WTC11 (cell line): Measurements from ENCODE around the gene FCHSD1. TPM values are rescaled to one million over a fixed set of nuclear protein-coding genes. Genes with fewer than 3 reads are reported as not detected.

Experiments used
- ATAC-seq: fragments of 200-7000 bp; cut with Tn5 transposase; 2 replicates; pipeline ENCODE4 v1.10.0; 2021; ENCODE audit warnings: mild to moderate bottlenecking, moderate library complexity
- CTCF ChIA-PET: fragments of 300-600 bp; sonication (Branson Sonifier 250); formaldehyde crosslinking; loops from one replicate; lab custom pipeline; 2021; ENCODE audit warnings: antibody characterized with exemption; lab: Charles Lee
- POLR2A ChIA-PET: fragments of 350-600 bp; sonication (Branson Sonifier 250); formaldehyde crosslinking; loops from one replicate; lab custom pipeline; 2021; ENCODE audit warnings: antibody characterized with exemption; lab: Charles Lee
- DNase-seq: peaks from one replicate; pipeline ENCODE4 v3.0.0; 2021; ENCODE audit warnings: low spot score
- H3K27ac Mint-ChIP-seq: 2 replicates; pipeline ENCODE4 v1.8.0; 2021; ENCODE audit warnings: mixed read lengths
- H3K27me3 Mint-ChIP-seq: 2 replicates; pipeline ENCODE4 v1.8.0; 2021; ENCODE audit warnings: low read depth, mild to moderate bottlenecking, moderate library complexity, mixed read lengths
- H3K36me3 Mint-ChIP-seq: 2 replicates; pipeline ENCODE4 v1.8.0; 2021; ENCODE audit warnings: mixed read lengths
- H3K4me1 Mint-ChIP-seq: 2 replicates; pipeline ENCODE4 v1.8.0; 2022; ENCODE audit warnings: mixed read lengths
- H3K4me3 Mint-ChIP-seq: 2 replicates; pipeline ENCODE4 v1.8.0; 2021; ENCODE audit warnings: mild to moderate bottlenecking, moderate library complexity, mixed read lengths
- H3K9me3 Mint-ChIP-seq: 2 replicates; pipeline ENCODE4 v1.8.0; 2021; ENCODE audit warnings: mixed read lengths
- ARID4B ChIP-seq: sonication (generic); formaldehyde crosslinking; IDR thresholded peaks from 2 replicates; pipeline ENCODE4 v1.8.0; 2023; ENCODE audit warnings: missing genetic modification reagents, mild to moderate bottlenecking, borderline replicate concordance
- EMX1 ChIP-seq: fragments of 250-450 bp; sonication (Bioruptor Pico); IDR thresholded peaks from 2 replicates; pipeline ENCODE4 v1.8.0; 2021; ENCODE audit warnings: mild to moderate bottlenecking
- GRHL2 ChIP-seq: fragments of 250-450 bp; sonication (Bioruptor Pico); IDR thresholded peaks from 2 replicates; pipeline ENCODE4 v1.8.0; 2022; ENCODE audit warnings: mild to moderate bottlenecking, moderate library complexity; ENCODE audit not compliant: insufficient replicate concordance, severe bottlenecking
- IRF2 ChIP-seq: sonication (generic); formaldehyde crosslinking; IDR thresholded peaks from 2 replicates; pipeline ENCODE4 v1.8.0; 2022; ENCODE audit warnings: low read depth, missing genetic modification reagents, borderline replicate concordance
- NFATC4 ChIP-seq: fragments of 250-450 bp; sonication (Bioruptor Pico); IDR thresholded peaks from 2 replicates; pipeline ENCODE4 v1.9.0; 2021; ENCODE audit warnings: mild to moderate bottlenecking
- PRRX2 ChIP-seq: fragments of 250-450 bp; sonication (Bioruptor Pico); IDR thresholded peaks from 2 replicates; pipeline ENCODE4 v1.8.0; 2021; ENCODE audit warnings: mild to moderate bottlenecking
- SOX15 ChIP-seq: fragments of 250-450 bp; sonication (Bioruptor Pico); IDR thresholded peaks from 2 replicates; pipeline ENCODE4 v1.9.0; 2021; ENCODE audit warnings: mild to moderate bottlenecking
- SP1 ChIP-seq: sonication (generic); formaldehyde crosslinking; conservative IDR thresholded peaks from 2 replicates; pipeline ENCODE4 v1.8.1; 2022; ENCODE audit warnings: missing genetic modification reagents
- TCF7 ChIP-seq: sonication (generic); formaldehyde crosslinking; IDR thresholded peaks from 2 replicates; pipeline ENCODE4 v1.8.0; 2022; ENCODE audit warnings: mild to moderate bottlenecking, low read depth, missing genetic modification reagents, moderate library complexity
- TEAD1 ChIP-seq: sonication (generic); formaldehyde crosslinking; IDR thresholded peaks from 2 replicates; pipeline ENCODE4 v1.8.0; 2022; ENCODE audit warnings: mild to moderate bottlenecking, missing genetic modification reagents
- TP53 ChIP-seq: sonication (generic); formaldehyde crosslinking; IDR thresholded peaks from 2 replicates; pipeline ENCODE4 v1.8.1; 2023; ENCODE audit warnings: mild to moderate bottlenecking, missing genetic modification reagents
- ZBTB43 ChIP-seq: sonication (generic); formaldehyde crosslinking; IDR thresholded peaks from 2 replicates; pipeline ENCODE4 v1.8.1; 2023; ENCODE audit warnings: mild to moderate bottlenecking, missing genetic modification reagents
- ZNF138 ChIP-seq: sonication (generic); formaldehyde crosslinking; conservative IDR thresholded peaks from 2 replicates; pipeline ENCODE4 v1.8.1; 2022; ENCODE audit warnings: mild to moderate bottlenecking, moderate library complexity, missing genetic modification reagents
- ZNF219 ChIP-seq: sonication (generic); formaldehyde crosslinking; IDR thresholded peaks from 2 replicates; pipeline ENCODE4 v1.8.0; 2023; ENCODE audit warnings: missing genetic modification reagents, mild to moderate bottlenecking, borderline replicate concordance
- ZNF317 ChIP-seq: sonication (generic); formaldehyde crosslinking; IDR thresholded peaks from 2 replicates; pipeline ENCODE4 v1.8.1; 2023; ENCODE audit warnings: low read depth, mild to moderate bottlenecking, moderate library complexity, missing genetic modification reagents, borderline replicate concordance
- total RNA-seq: library from RNA; stranded (reverse); gene quantifications from 3 replicates; pipeline ENCODE4 v1.2.3, GENCODE V29; 2021
- TF ChIP-seq, protein P1 (sequence below): sonication (generic); formaldehyde crosslinking; IDR thresholded peaks from 2 replicates; pipeline ENCODE4 v1.8.0; 2023; ENCODE audit warnings: missing genetic modification reagents
- TF ChIP-seq, protein P2 (sequence below): sonication (generic); formaldehyde crosslinking; IDR thresholded peaks from 2 replicates; pipeline ENCODE4 v1.8.0; 2022; ENCODE audit warnings: mild to moderate bottlenecking, missing genetic modification reagents
- TF ChIP-seq, protein P3 (sequence below): sonication (generic); formaldehyde crosslinking; IDR thresholded peaks from 2 replicates; pipeline ENCODE4 v1.8.0; 2023; ENCODE audit warnings: mild to moderate bottlenecking, missing genetic modification reagents

FCHSD1 gene
- total RNA-seq, 1 experiment from 2014 or later = 50.3 TPM

GRCh38 chr5:141691867-141692532, 40.8 kb upstream of the FCHSD1 start (continued):
- TF ChIP-seq ARID4B (peak; percentile 45; the same call in 1 of the 2 replicates), NFATC4 (CRISPR knock-in tag) (no peak), TCF7 (CRISPR knock-in tag) (no peak), EMX1 (CRISPR knock-in tag) (no peak), SOX15 (CRISPR knock-in tag) (no peak)
- TF ChIP-seq, protein P1, sequence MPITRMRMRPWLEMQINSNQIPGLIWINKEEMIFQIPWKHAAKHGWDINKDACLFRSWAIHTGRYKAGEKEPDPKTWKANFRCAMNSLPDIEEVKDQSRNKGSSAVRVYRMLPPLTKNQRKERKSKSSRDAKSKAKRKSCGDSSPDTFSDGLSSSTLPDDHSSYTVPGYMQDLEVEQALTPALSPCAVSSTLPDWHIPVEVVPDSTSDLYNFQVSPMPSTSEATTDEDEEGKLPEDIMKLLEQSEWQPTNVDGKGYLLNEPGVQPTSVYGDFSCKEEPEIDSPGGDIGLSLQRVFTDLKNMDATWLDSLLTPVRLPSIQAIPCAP (CRISPR knock-in tag) = no peak
- TF ChIP-seq, protein P2, sequence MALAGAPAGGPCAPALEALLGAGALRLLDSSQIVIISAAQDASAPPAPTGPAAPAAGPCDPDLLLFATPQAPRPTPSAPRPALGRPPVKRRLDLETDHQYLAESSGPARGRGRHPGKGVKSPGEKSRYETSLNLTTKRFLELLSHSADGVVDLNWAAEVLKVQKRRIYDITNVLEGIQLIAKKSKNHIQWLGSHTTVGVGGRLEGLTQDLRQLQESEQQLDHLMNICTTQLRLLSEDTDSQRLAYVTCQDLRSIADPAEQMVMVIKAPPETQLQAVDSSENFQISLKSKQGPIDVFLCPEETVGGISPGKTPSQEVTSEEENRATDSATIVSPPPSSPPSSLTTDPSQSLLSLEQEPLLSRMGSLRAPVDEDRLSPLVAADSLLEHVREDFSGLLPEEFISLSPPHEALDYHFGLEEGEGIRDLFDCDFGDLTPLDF = no peak
- TF ChIP-seq, protein P3, sequence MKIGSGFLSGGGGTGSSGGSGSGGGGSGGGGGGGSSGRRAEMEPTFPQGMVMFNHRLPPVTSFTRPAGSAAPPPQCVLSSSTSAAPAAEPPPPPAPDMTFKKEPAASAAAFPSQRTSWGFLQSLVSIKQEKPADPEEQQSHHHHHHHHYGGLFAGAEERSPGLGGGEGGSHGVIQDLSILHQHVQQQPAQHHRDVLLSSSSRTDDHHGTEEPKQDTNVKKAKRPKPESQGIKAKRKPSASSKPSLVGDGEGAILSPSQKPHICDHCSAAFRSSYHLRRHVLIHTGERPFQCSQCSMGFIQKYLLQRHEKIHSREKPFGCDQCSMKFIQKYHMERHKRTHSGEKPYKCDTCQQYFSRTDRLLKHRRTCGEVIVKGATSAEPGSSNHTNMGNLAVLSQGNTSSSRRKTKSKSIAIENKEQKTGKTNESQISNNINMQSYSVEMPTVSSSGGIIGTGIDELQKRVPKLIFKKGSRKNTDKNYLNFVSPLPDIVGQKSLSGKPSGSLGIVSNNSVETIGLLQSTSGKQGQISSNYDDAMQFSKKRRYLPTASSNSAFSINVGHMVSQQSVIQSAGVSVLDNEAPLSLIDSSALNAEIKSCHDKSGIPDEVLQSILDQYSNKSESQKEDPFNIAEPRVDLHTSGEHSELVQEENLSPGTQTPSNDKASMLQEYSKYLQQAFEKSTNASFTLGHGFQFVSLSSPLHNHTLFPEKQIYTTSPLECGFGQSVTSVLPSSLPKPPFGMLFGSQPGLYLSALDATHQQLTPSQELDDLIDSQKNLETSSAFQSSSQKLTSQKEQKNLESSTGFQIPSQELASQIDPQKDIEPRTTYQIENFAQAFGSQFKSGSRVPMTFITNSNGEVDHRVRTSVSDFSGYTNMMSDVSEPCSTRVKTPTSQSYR (CRISPR knock-in tag) = 0 out of 2 replicates have a peak, but pooled peaks have one; percentile 70

DNA sequence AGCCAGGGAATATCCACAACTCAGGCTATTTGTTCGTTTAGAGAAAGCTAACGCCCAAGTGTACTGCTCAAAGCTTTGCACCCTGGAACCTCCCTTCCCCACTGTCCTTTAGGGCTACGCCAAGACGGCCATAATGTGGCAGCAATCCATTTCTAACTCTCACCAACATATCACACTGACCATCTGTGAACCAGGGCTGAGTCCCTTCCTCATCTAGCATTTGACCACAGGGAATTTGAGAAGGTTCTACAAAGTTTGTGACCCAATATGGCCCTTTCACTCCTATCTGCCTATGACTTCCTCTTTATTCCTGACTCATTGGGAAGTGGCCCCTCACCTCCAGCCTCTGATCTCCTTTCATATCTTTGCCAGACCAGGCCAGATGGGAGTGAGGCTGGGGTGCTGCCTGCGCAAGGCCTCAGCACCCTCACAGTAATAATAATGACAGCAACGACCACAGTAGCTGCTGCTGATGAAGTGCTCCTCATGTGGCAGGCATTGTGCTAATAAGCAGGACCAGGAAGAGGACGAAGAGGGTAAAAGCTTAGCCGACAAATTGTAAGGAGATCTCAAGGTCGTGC, 40.2 kb upstream of the FCHSD1 start:
- CTCF ChIA-PET = interaction anchor here (0.6 to 8.3 kb wide), 55 partner anchors 9 to 452 kb away, joined by 3 to 136 read pairs (median 5); partner anchors contain the start of genes ARAP3, DELE1, DIAPH1 and HDAC3
- Mint-ChIP-seq H3K9me3 (no peaks in the 10 kb centered on the region), H3K27me3 (peaks cover 10% of the 10 kb centered on the region)

DNA sequence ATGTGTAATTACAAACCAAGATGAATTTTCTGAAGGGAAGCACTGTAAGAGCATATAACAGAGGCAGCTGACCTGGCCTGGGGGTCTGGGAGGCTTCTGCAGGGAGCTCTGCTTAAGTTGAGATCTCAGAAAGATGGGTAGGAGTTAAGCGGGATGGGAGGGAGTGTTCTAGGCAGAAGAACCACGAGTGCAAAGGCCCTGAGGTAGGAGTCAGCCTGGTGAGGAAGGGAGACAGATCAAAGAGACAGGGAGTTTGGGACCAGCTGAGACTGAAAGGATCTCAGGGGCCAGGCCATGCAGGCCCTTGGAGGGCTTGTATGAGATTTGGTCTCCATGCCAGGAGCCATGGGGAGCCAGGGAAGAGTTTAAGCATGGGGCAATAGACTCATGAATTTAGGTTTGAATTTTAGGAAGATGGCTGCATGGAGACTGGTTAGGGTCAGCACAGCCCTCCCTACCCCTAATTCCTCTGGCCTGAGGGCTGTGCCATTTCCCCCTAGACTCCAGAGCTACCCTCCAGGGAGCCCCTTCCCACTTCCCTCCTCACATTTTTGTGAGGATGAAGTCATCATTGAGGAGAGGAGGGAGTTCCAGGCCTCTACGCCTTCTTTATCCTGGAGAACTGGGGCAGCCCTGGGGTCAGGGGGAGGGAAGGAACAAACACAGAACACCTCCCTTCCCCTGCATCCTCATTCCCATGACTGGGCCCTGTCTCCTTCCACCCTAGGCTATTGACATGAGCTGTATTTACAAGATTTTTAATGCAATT, 35.6 kb upstream of the FCHSD1 start:
- H3K4me1 Mint-ChIP-seq = peaks cover 25% of the 10 kb centered on the region
- no peaks in the 10 kb centered on the region for H3K36me3 Mint-ChIP-seq
- DNase-seq = no peak
- no peaks in the 10 kb centered on the region for H3K9me3 Mint-ChIP-seq
- H3K27me3 Mint-ChIP-seq = peaks cover 8% of the 10 kb centered on the region
- ChIA-PET CTCF (interaction anchor here (0.9 to 1.4 kb wide), 4 partner anchors 17 to 282 kb away, joined by 3 to 7 read pairs (median 4); partner anchors contain the start of gene RNF14), POLR2A (no interaction called here)
- no peak overlapping the region for H3K4me3 Mint-ChIP-seq
- no peak overlapping the region for H3K27ac Mint-ChIP-seq
- ATAC-seq = peak; percentile 31
- TF ChIP-seq ZNF317 (CRISPR knock-in tag) (no peak), IRF2 (CRISPR knock-in tag) (no peak), PRRX2 (CRISPR knock-in tag) (no peak), ZBTB43 (CRISPR knock-in tag) (no peak), TEAD1 (no peak), ZNF219 (no peak), ZNF138 (CRISPR knock-in tag) (no peak), SP1 (CRISPR knock-in tag) (no peak), GRHL2 (CRISPR knock-in tag) (no peak)

More for the DNA sequence above, 40.2 kb upstream of the FCHSD1 start:
- ATAC-seq (no peak), DNase-seq (no peak)
- no peak for TF ChIP-seq TP53
- POLR2A ChIA-PET = interaction anchor here (0.7 to 1.4 kb wide), 3 partner anchors 10 to 187 kb away, joined by 3 to 4 read pairs (median 4); partner anchors contain the start of genes ARAP3 and DIAPH1
- Mint-ChIP-seq H3K4me1 (peaks cover 28% of the 10 kb centered on the region), H3K27ac (no peak overlapping the region), H3K36me3 (no peaks in the 10 kb centered on the region), H3K4me3 (no peak overlapping the region)
